ENCODE data around the gene ROR2.

The ROR2 gene

GRCh38 chr9:91896097-91896496 lies 53.9 kb downstream of the ROR2 start:
- H3K79me2 ChIP-seq (ENCODE audit: insufficient read depth, low read length) = no peaks in the 10 kb centered on the region
- no peaks in the 10 kb centered on the region for H3K4me1 ChIP-seq (ENCODE audit: insufficient read depth, low read length, poor library complexity, severe bottlenecking)
- TF ChIP-seq EZH2phosphoT487 (IDR thresholded peaks at IDR 0.05; ENCODE audit: borderline replicate concordance) (no peak), CTCF (conservative IDR thresholded peaks at IDR 0.05; ENCODE audit: low read length) (no peak)
- no peak overlapping the region for H3K9ac ChIP-seq (ENCODE audit: low read depth, low read length, poor library complexity, severe bottlenecking)
- no peak overlapping the region for H3K4me2 ChIP-seq (ENCODE audit: low read depth, low read length, poor library complexity, severe bottlenecking)
- no peaks in the 10 kb centered on the region for H3K27me3 ChIP-seq (ENCODE audit: insufficient read depth, low read length, poor library complexity, severe bottlenecking)
- H4K20me1 ChIP-seq (ENCODE audit: insufficient read depth, low read length, poor library complexity, severe bottlenecking) = no peaks in the 10 kb centered on the region
- no peaks in the 10 kb centered on the region for H3K36me3 ChIP-seq (ENCODE audit: insufficient read depth, low read length)
- H2AFZ ChIP-seq (ENCODE audit: low read length) = no peak overlapping the region
- no peaks in the 10 kb centered on the region for H3K9me2 ChIP-seq (replicated peaks; ENCODE audit: low read depth, low read length)
- H3K4me3 ChIP-seq (ENCODE audit: low read length, poor library complexity, severe bottlenecking) = no peak overlapping the region
- H3F3A ChIP-seq (ENCODE audit: low read depth) = no peaks in the 10 kb centered on the region
- H3K9me3 ChIP-seq (ENCODE audit: insufficient read depth, low read depth, low read length) = no peaks in the 10 kb centered on the region

- H3K4me2 ChIP-seq (ENCODE audit: low read depth, low read length, poor library complexity, severe bottlenecking) = no peak overlapping the region
- no peak overlapping the region for H2AFZ ChIP-seq (ENCODE audit: low read length)
- H3K4me3 ChIP-seq (ENCODE audit: low read length, poor library complexity, severe bottlenecking) = no peak overlapping the region
- no peaks in the 10 kb centered on the region for H4K20me1 ChIP-seq (ENCODE audit: insufficient read depth, low read length, poor library complexity, severe bottlenecking)
- no peak for TF ChIP-seq EZH2phosphoT487 (IDR thresholded peaks at IDR 0.05; ENCODE audit: borderline replicate concordance)
- no peak for TF ChIP-seq CTCF (conservative IDR thresholded peaks at IDR 0.05; ENCODE audit: low read length)
- no peaks in the 10 kb centered on the region for H3F3A ChIP-seq (ENCODE audit: low read depth)
- H3K9me2 ChIP-seq (replicated peaks; ENCODE audit: low read depth, low read length) = no peaks in the 10 kb centered on the region
- no peak overlapping the region for H3K9ac ChIP-seq (ENCODE audit: low read depth, low read length, poor library complexity, severe bottlenecking)
- no peaks in the 10 kb centered on the region for H3K9me3 ChIP-seq (ENCODE audit: insufficient read depth, low read depth, low read length)
- no peaks in the 10 kb centered on the region for H3K27me3 ChIP-seq (ENCODE audit: insufficient read depth, low read length, poor library complexity, severe bottlenecking)
- no peaks in the 10 kb centered on the region for H3K4me1 ChIP-seq (ENCODE audit: insufficient read depth, low read length, poor library complexity, severe bottlenecking)
- no peaks in the 10 kb centered on the region for H3K36me3 ChIP-seq (ENCODE audit: insufficient read depth, low read length)
- no peaks in the 10 kb centered on the region for H3K79me2 ChIP-seq (ENCODE audit: insufficient read depth, low read length)
These were observed 55.5 kb downstream of the ROR2 start for GRCh38 chr9:91894536-91894935.

GRCh38 chr9:91894023-91894422 lies 56.0 kb downstream of the ROR2 start:
- H2AFZ ChIP-seq (ENCODE audit: low read length) = no peak overlapping the region
- H3K9me2 ChIP-seq (replicated peaks; ENCODE audit: low read depth, low read length) = no peaks in the 10 kb centered on the region
- no peaks in the 10 kb centered on the region for H4K20me1 ChIP-seq (ENCODE audit: insufficient read depth, low read length, poor library complexity, severe bottlenecking)
- TF ChIP-seq EZH2phosphoT487 (IDR thresholded peaks at IDR 0.05; ENCODE audit: borderline replicate concordance) = no peak
- no peak for TF ChIP-seq CTCF (conservative IDR thresholded peaks at IDR 0.05; ENCODE audit: low read length)
- H3F3A ChIP-seq (ENCODE audit: low read depth) = no peaks in the 10 kb centered on the region
- H3K9me3 ChIP-seq (ENCODE audit: insufficient read depth, low read depth, low read length) = no peaks in the 10 kb centered on the region
- no peaks in the 10 kb centered on the region for H3K79me2 ChIP-seq (ENCODE audit: insufficient read depth, low read length)
- no peaks in the 10 kb centered on the region for H3K36me3 ChIP-seq (ENCODE audit: insufficient read depth, low read length)
- H3K4me2 ChIP-seq (ENCODE audit: low read depth, low read length, poor library complexity, severe bottlenecking) = no peak overlapping the region
- H3K4me1 ChIP-seq (ENCODE audit: insufficient read depth, low read length, poor library complexity, severe bottlenecking) = no peaks in the 10 kb centered on the region
- no peak overlapping the region for H3K4me3 ChIP-seq (ENCODE audit: low read length, poor library complexity, severe bottlenecking)
- no peak overlapping the region for H3K9ac ChIP-seq (ENCODE audit: low read depth, low read length, poor library complexity, severe bottlenecking)
- no peaks in the 10 kb centered on the region for H3K27me3 ChIP-seq (ENCODE audit: insufficient read depth, low read length, poor library complexity, severe bottlenecking)
